Muscle layer of duodenum (tissue), 2 donors: ENCODE results near the gene SLC16A8.

Experiments
- H3K27ac ChIP-seq: one replicate; pipeline ENCODE4 v1.7.0; 2013; ENCODE audit warnings: mild to moderate bottlenecking, low read length
- H3K27me3 ChIP-seq: one replicate; pipeline ENCODE4 v1.7.0; 2013; ENCODE audit warnings: low read depth, mild to moderate bottlenecking, control low read depth, low read length
- H3K36me3 ChIP-seq, 2 donors: one replicate each; pipeline ENCODE4 v1.7.0; 2013; ENCODE audit warnings: low read length in 2 of 2, control low read depth in 1 of 2, mild to moderate bottlenecking in 1 of 2; ENCODE audit not compliant: insufficient read depth in 2 of 2, control insufficient read depth in 1 of 2
- H3K4me1 ChIP-seq, 2 donors: one replicate each; pipeline ENCODE4 v1.7.0; 2013; ENCODE audit warnings: low read length in 2 of 2, mild to moderate bottlenecking in 2 of 2, control low read depth in 1 of 2, moderate library complexity in 1 of 2; ENCODE audit not compliant: insufficient read depth in 2 of 2, control insufficient read depth in 1 of 2
- H3K4me3 ChIP-seq, 2 donors: one replicate each; pipeline ENCODE4 v1.7.0; 2013; ENCODE audit warnings: low read length in 2 of 2, low read depth in 1 of 2, mild to moderate bottlenecking in 1 of 2
- H3K9me3 ChIP-seq, 2 donors: one replicate each; pipeline ENCODE4 v1.7.0; 2013; ENCODE audit warnings: low read length in 2 of 2, control low read depth in 1 of 2, mild to moderate bottlenecking in 1 of 2; ENCODE audit not compliant: control insufficient read depth in 1 of 2
- donor health status: healthy.

Gene SLC16A8

DNA sequence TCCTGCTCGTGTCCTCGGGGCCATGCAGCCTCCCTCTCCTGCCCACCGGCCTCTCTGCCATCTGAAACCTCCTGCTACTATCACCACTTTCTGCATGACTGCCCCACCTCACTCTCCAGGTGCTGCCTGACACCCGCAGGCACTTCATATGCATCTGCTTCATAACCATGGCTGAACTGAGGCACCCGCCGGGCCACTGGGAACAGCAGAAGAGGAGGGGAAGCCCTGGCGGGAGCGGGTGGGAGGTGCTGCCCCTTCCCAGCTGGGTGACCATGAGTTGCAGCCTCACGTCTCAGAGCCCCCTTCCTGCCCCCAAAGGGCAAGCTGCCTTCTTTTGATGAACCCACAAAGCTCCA lies 48.5 kb downstream of the SLC16A8 start:
- Histone ChIP-seq H3K27ac (no peak overlapping the region), H3K27me3 (no peaks in the 10 kb centered on the region), H3K4me3 (no peak overlapping the region), H3K9me3 (no peaks in the 10 kb centered on the region), H3K36me3 (no peaks in the 10 kb centered on the region), H3K4me1 (peaks cover 5 to 16% of the 10 kb centered on the region in 2 donors)

DNA sequence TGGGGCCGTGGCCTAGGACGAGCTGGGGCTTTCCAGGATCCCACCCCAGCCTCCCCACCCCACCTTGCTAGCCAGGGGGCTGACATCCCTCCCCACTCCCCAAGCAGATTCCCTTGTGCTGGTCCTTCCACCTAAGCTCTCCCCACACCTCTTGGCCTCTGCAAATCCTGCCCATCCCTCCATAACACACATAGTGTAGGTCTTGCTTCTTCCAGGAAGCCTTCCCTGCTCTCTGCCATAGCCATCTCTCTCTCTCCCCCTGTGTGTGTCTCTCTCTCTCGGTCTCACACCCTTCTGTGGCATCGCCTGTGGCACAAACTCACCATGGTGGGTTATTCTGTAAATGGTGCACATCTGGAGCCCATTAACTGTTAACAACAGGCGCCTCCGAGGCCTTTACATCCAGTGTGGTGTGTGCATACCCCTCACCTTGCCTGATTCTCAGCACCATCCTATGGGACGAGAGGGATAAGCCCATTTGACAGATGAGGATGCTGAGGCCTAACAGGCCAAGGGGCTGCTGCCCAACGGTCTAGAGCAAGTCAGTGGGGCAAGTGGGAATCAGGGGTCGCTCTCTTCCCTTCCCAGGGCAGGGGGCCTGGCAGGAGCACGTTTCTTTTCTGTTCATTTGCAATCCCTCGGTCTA lies 49.0 kb downstream of the SLC16A8 start:
- peaks cover 5 to 20% of the 10 kb centered on the region in 2 donors for H3K4me1 ChIP-seq
- H3K27ac ChIP-seq: peak overlapping the region; percentile 14
- H3K4me3 ChIP-seq: no peak overlapping the region

DNA sequence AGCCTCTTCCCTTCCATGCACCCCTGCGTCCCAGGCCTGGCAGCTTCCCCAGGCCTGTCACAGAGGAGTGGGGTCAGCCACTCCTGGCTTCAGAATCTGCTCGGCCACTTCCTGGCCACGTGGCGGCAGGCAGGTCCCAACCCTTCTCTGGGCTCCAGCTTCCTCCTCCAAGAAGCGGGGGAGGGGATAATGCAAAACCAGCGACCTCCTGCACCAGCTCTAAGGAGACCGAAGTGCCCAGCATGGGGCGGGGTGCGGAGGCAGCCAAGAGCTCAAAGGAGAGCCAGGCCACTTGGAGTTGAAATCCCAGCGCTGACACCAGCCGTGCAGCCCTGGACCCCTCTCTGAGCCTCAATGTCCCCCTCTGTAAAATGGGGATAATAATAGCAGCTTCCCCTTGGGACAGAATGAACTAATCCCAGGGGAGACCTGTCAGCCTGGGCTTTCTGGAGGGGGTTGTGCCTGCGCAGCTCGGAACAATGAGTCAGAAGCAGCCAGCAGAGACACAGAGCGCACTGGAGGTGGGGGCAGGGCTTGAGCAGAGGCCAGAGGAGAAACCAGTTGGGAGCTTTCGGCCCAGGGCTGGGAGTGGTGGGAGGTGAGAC lies 49.6 kb downstream of the SLC16A8 start:
- H3K27ac ChIP-seq: peak overlapping the region; percentile 39

More for the DNA sequence above, 49.0 kb downstream of the SLC16A8 start:
- Histone ChIP-seq H3K36me3 (no peaks in the 10 kb centered on the region), H3K9me3 (no peaks in the 10 kb centered on the region), H3K27me3 (no peaks in the 10 kb centered on the region)

DNA sequence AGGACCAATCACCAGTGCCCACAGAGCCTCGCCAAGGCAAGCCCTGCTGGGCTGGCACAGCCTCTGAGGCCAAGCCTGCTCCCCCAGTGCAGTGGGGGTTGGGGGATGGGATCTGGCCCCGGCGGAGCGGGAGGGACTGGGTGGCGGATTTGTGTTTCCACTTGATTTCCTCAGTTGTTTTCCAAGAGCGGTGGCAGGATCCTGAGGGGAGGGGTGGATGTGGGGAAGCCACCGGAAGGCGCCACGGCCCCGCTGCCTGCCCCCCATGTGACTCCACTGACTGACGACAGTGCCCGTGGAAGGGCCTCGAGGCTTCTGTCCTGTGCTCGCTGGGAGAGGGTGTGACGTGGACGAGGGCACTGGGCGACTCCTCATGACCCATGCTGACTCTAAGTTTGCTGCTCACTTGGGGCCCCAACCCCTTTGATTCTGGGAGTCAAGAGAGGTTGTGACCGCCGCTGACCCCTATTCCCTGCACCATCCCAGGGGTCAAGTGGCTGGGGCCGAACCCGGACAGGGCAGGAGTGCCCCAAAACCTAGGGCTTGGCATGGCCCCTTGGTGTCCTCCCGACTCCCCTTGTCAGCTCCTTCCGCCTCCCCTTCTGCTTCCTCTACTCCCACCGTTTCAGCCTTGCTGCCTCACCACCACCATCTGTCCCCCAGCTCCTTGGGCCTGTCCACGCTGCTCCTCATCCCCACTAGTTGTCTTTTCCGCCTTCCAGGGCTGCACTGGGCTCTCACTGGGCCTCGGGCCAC lies 50.3 kb downstream of the SLC16A8 start:
- Histone ChIP-seq H3K27me3 (no peaks in the 10 kb centered on the region), H3K4me3 (no peak overlapping the region), H3K9me3 (no peaks in the 10 kb centered on the region), H3K4me1 (peaks cover 5 to 20% of the 10 kb centered on the region in 2 donors), H3K27ac (peak overlapping the region; percentile 39), H3K36me3 (no peaks in the 10 kb centered on the region)

More for the DNA sequence above, 49.6 kb downstream of the SLC16A8 start:
- Histone ChIP-seq H3K36me3 (no peaks in the 10 kb centered on the region), H3K27me3 (no peaks in the 10 kb centered on the region), H3K9me3 (no peaks in the 10 kb centered on the region), H3K4me3 (peak overlapping the region in 1 of 2 donors; percentile 3), H3K4me1 (peaks cover 5 to 20% of the 10 kb centered on the region in 2 donors)

DNA sequence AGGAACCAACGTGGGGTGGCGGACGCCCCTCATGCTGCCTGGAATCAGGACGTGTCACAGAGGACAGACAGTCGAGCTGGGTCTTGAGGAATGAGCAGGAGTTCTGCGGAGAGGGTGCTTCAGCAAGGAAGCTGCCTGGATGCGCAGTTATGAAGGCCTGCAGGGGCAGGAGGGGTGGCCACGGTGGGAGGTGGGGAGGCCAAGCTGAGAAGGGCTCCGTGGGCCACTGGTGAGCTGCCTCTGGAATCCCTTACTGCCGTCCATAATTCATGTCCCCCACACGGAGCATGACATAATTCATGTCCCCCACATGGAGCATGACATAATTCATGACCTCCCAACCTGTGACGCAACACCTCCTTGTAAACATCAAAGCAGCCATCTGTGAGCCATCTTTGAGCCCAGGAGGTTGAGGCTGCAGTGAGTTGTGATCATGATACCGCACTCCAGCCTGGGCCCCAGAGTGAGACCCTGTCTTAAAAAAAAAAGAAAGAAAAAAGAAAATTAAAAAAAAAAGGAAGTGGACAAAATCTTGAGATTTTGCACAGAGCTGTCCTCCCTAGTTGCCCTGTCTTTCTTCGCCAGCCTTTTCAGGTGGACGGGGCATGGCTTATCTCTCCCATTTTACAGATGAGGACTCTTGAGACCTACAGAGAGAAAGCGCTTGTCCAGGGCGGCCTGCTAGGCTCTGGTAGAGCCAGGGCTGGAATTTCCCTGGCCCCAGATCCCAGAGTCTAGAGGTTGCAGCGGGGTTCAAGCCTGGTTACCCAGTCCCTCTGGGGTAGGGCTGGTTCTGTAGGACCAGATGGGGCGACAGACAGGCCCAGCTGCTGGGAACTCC lies 51.1 kb downstream of the SLC16A8 start:
- H3K4me1 ChIP-seq: peaks cover 5 to 20% of the 10 kb centered on the region in 2 donors
- peak overlapping the region; percentile 29 for H3K27ac ChIP-seq
- H3K4me3 ChIP-seq: no peak overlapping the region

DNA sequence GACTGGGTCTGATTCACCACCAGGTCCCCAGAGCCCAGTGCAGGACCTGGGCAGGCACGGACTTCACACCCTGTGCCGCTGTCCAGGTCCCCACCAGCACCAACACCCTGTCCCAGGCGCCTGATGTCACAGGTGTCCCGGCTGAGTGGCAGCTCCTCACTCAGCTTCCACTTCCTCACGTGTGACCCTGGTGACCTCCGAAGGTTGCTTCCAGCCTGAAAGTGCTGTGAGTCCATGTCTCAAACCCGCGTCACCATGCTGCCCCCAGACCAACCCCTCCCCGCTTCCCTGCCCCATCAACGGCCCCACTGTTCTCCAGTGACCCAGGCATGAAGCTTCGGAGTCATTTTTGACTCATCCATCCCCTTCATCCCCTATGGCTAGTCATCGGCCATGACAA lies 52.5 kb downstream of the SLC16A8 start:
- H3K36me3 ChIP-seq: no peaks in the 10 kb centered on the region
- peaks cover 5 to 20% of the 10 kb centered on the region in 2 donors for H3K4me1 ChIP-seq
- no peaks in the 10 kb centered on the region for H3K27me3 ChIP-seq
- no peak overlapping the region for H3K4me3 ChIP-seq
- H3K9me3 ChIP-seq: no peaks in the 10 kb centered on the region
- no peak overlapping the region for H3K27ac ChIP-seq

More for the DNA sequence above, 51.1 kb downstream of the SLC16A8 start:
- no peaks in the 10 kb centered on the region for H3K27me3 ChIP-seq
- no peaks in the 10 kb centered on the region for H3K9me3 ChIP-seq
- no peaks in the 10 kb centered on the region for H3K36me3 ChIP-seq

DNA sequence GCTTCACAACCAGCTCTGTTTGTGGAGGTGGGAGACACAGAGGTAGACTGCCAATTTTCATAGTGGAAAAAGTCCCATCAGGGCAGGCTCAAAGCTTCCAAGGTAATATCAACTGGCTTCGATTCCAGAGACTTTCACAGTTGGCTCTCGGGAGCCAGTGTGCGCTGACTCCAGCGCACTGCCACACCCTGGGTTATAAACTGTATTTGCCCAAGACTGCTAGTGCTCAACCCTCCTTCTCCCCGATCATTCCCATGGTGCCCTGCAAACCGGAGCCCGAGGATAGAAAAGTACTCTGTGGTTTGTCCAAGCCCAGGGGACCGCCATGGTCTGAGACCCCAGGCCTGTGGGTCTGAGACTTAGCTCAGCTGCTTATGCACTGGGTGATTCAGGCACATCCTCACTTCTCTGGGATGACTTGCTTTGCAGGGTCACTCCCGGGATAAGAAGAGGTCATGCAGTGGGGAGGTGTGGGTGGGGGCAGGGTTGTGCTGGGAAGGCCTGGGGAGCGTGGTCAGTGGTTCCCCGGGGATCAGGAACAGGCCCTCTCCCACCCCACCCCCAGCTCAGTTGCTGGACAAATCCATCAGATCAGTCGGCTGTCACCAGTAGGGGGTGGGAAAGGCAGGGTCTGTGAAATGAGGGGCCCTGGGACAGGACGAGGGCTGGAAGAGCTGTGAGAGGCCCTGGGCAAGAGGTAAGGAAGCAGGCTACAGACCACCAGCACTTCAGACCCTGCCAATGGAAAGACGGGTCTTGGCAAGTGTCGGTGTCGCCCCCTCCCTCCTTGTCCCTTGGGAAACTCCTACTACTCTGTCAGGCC lies 53.5 kb downstream of the SLC16A8 start:
- Histone ChIP-seq H3K4me1 (peaks cover 5 to 20% of the 10 kb centered on the region in 2 donors), H3K4me3 (no peak overlapping the region), H3K9me3 (no peaks in the 10 kb centered on the region), H3K36me3 (no peaks in the 10 kb centered on the region), H3K27ac (no peak overlapping the region), H3K27me3 (no peaks in the 10 kb centered on the region)

DNA sequence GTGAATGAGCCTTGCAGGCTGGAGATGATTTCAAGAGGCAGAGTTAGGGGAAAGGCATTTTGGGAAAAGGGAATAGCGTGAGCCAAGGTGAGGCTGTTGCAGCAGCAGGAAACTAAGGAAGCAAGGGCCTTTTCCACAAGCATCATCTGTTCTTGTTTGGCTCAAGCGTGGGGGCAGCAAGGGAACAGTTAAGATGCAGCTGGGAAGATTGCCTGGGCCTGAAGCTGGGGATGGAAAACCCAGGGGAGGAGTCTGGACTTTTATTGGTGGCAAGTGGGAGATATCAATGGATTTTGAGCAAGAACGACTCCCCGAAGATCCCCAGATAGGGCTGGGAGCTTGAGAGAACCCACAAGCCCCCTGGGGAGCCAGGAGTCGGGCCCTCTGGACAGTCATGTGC lies 54.1 kb downstream of the SLC16A8 start:
- no peaks in the 10 kb centered on the region for H3K9me3 ChIP-seq
- no peak overlapping the region for H3K27ac ChIP-seq
- no peaks in the 10 kb centered on the region for H3K27me3 ChIP-seq
- no peaks in the 10 kb centered on the region for H3K36me3 ChIP-seq
- H3K4me1 ChIP-seq: peaks cover 5 to 18% of the 10 kb centered on the region in 2 donors
- no peak overlapping the region for H3K4me3 ChIP-seq

DNA sequence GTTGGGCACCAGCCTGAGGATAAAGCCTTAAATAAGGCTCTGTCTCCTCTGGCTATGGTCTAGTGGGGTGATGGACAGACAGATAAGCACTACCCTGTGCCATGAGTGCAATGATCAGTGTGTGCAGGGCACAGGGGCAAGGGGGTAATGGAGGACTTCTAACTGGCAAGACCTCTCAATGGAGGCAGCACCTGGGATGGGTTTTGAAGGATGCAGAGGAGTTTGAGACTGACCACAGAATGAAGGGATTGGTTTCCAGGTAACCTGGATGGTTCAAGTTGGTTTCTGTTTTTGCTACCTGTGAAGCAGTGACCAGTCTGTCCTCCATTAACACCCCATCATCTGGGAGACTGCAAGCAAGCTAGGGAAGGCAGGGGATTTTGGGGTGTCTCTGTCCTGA lies 54.6 kb downstream of the SLC16A8 start:
- Histone ChIP-seq H3K27me3 (no peaks in the 10 kb centered on the region), H3K4me3 (no peak overlapping the region), H3K36me3 (no peaks in the 10 kb centered on the region), H3K27ac (no peak overlapping the region), H3K4me1 (peaks cover 5 to 13% of the 10 kb centered on the region in 2 donors), H3K9me3 (no peaks in the 10 kb centered on the region)

DNA sequence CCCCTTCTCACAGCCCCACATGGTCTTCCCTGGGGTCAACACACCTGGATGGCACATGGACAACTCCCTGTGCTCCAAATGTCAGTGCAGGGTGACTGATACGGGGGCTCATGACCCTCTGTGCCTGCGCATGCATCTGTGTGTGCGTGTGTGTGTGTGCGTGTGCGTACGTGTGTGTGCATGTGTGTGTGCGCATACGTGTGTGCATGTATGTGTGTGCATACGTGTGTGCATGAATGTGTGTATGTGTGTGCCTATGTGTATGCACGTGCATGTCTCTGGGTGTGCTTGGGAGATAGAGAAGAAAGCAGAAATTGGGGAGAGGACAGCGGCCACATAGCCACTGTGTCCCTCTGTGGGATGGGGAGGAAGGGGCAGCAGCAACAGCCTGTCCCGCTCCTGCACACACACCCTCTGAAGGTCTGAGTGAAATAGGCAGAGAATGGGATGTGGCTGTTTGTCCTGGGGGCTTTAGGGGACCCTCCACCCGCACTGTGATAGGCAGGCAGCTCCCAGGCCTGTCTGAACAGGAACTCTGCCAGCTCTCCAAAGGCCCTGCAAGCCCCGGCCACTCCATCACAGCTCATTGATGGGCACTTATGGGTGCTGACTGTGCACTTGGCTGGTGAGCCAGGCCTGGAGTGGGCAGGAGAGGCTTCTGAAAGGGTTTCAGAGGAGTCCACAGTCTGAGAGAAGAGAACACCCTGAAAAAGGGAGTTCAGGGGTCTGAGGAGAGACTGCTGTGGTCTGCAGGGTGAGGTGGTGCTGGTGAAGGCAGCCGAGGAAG lies 55.4 kb downstream of the SLC16A8 start:
- Histone ChIP-seq H3K27me3 (no peaks in the 10 kb centered on the region), H3K36me3 (no peaks in the 10 kb centered on the region), H3K9me3 (no peaks in the 10 kb centered on the region), H3K4me1 (peaks cover 0 to 5% of the 10 kb centered on the region in 2 donors), H3K27ac (no peak overlapping the region), H3K4me3 (no peak overlapping the region)
